Measurements from ENCODE around the gene STXBP4.

Gene STXBP4

GRCh38 chr17:54968262-54968987, at the start of gene STXBP4, which contains the start of gene COX11:
Gene STXBP4, plus strand, starts transcription at chr17:54968765. Its CDS starts 17,455 bp downstream, at chr17:54986220.
Gene COX11, minus strand, starts transcription at chr17:54968654. Its CDS starts 8 bp downstream, at chr17:54968646.
- peak; percentile 89 to 93 for DNase-seq

DNA sequence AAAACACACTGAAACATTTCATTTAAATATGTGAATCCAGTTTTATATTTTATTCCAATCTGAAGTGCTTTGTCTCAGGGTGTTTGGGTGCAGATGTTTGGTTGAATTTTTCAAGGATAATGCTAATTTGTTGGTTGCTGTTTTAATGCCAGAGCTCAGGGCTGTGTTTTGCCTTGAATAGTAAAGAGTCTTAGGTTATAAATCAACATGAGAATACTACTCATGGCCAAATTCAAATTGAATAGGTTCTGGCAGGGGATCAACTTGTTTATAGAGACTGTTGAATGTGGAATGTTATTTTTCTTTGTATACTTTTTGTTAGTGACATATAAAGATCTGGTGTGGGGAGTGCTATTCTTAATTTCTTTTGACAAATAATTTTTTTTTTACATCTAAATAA, 49.1 kb upstream of the STXBP4 start:
- no peak for DNase-seq

DNA sequence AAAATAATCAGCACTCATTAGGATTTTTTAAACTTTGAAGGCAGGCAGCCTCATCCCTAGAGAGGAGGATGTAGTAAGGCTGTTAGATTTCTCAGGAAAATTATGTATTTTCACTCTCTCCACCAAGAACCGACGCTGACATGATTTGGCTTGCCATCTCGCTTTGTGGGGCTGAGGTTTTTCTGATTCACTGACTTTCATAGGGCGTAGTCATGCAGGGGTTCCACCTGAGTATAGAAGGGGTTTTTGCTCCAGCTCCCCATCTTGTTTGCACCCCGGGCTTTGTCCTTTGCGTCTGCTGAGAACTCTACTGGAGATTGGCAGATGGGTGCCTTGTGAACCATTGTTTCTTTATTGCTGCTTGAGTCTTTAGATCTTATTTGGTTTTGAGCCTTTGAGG, 47.7 kb upstream of the STXBP4 start:
- no peak for DNase-seq

DNA sequence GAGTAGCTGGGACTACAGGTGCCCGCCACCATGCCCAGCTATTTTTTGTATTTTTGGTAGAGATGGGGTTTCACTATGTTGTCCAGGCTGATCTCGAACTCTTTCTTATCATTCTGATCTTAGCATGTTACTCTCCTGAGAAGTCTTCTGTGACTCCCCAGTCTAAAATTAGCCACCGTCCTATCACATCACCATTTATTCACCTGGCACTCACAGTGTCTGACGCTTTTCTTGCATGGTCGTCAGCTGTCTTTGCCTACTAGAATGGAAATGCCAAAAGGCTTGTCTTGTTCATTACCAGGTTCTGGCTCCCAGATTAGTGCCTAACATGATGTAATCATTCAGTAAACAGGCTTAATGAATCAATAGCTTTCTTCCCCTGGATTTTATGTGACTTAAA, 44.2 kb upstream of the STXBP4 start:
- DNase-seq, result no peak

- no peak for DNase-seq
Observed at GRCh38 chr17:54927525-54927924, 41.0 kb upstream of the STXBP4 start.

- no peak for DNase-seq
Observed at GRCh38 chr17:54932711-54933110, 35.9 kb upstream of the STXBP4 start.

GRCh38 chr17:54933921-54934320, 34.6 kb upstream of the STXBP4 start:
- no peak for DNase-seq

DNA sequence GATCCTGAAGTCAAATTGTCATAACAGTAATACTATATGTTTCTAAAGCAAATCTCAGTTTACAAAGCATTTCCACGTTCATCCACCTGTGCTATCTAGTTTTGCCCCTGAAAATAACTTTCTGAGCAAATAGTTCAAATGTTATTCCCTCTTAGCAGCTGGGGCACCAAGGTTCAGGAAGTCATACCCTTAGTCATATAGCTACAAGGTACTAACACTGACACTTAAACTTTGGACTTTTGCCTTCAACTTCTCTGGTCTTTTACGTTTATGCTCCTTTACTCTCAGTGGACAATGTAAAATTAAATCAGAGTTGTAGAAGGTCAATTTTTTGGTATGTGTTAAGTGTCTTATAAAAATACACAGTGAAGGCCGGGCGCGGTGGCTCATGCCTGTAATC, 33.1 kb upstream of the STXBP4 start:
- DNase-seq, result no peak

GRCh38 chr17:54937018-54937417, 31.5 kb upstream of the STXBP4 start:
- DNase-seq, result no peak

- DNase-seq, result no peak
Observed at GRCh38 chr17:54937426-54937825, 31.1 kb upstream of the STXBP4 start.

GRCh38 chr17:54941285-54941684, 27.3 kb upstream of the STXBP4 start:
- DNase-seq, result no peak

GRCh38 chr17:54944796-54945195, 23.8 kb upstream of the STXBP4 start:
- DNase-seq, result no peak

GRCh38 chr17:54945231-54945630, 23.3 kb upstream of the STXBP4 start:
- no peak for DNase-seq

DNA sequence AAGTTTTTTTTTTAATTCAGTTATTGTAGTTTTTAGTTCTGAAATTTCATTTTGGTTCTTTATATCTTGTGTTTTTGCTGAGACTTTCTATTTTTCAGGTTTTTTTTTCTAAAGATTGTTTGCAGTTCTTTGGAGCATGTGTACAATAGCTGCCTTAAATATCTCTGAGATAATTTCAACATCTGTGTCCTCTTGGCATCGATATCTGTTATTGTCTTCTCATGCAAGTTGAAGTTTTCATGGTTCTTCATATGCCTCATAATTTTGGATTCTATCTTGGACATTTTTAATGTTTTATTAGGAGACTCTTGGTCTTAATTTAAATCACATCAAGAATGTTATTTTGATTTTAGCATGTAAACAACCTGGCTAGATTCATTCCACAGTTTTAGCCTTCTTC, 22.9 kb upstream of the STXBP4 start:
- no peak for DNase-seq

GRCh38 chr17:54947396-54947795, 21.2 kb upstream of the STXBP4 start:
- DNase-seq, result no peak

DNA sequence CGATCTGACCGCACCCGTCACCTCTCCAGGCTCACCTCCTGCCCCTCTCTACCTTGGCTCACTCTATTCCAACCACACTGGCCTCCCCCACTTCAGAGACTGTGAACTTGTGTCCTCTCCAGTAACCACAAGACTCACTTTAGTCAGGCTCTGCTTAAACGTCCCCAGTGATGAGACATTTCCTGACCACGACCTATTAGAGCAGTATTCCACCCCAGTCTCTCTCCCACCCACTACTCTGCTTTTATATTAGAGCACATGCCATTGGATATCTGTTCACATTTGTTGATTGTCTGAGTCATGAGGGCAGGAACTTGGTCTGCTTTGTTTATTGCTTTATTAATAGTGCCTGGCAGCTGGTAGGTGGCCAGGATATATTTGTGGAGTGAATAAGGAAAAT, 20.2 kb upstream of the STXBP4 start:
- no peak for DNase-seq

DNA sequence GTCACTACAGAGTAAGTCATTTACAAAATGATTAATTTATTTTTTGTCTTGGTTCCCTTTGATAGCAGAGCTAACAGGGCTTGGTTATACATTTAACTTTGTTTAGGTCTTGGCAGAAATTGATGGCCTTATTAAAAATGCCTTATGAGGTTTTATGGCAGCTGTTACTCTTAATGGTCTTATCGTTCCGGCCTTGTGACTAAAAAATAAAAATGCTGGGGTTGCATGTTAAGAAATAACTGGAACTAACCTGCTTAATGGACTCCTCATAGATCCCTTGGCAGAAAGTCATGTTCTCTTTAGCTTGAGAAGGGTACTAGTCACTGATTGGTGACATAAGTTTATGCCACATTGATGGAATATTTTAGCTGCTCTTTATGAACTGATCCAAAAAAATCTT, 18.4 kb upstream of the STXBP4 start:
- DNase-seq, result no peak

- no peak for DNase-seq
Observed at GRCh38 chr17:54951286-54951685, 17.3 kb upstream of the STXBP4 start.

DNA sequence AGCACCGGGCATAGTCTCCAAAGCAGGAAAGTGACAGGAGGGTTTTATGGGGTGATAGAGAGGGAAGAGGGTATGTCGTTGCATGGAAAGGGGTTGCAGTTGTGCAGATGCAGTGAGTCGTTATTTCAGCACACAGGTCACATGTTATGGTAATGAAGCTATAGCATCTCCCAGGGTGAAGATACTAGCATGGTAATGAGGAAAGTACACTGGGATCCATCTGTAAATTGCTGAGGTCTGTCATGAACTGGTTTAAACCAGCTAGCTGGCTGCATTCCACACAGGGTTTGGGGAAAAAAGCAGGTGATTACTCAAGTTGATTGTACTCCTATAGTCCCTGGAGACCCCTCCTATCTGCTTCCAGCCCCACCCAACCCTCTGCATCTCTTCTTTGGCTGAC, 11.8 kb upstream of the STXBP4 start:
- DNase-seq, result no peak

DNA sequence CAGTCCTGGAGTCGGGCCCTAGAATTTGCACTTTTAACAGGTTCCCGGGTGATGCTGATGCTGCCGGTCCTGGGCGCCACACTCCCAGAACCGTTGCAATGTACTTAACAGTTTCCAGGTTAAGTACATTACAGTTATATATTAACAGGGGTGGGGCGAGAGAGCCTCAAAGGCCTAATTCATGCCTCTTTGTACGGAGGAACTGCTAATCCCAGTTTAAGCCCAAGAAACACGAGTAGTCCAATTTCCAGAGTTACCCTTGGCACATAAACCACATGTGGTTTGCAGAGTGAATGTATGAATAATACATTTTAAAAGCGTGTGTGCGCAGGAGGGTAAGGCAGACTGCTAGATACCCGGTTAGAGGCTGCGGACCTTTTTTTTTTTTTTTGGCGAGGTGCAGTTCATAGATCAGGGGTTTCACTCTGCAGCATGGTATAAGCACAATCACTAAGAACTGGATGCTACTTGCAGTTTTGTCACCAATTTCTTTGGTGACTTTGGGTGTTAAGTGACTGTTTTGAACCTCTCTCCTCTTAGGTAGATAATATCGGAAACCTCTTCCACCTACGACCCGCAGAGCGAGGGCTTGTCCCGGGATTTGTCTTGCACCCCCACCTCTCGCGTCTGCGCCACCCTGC, 824 bp upstream of the STXBP4 start:
- no peak for DNase-seq

GRCh38 chr17:54968988-54969332, 395 bp downstream of the STXBP4 start:
- peak in 1 of 2 donors; percentile 19 for DNase-seq

- DNase-seq, result no peak
Observed at GRCh38 chr17:54969658-54970572, 1.4 kb downstream of the STXBP4 start.

DNA sequence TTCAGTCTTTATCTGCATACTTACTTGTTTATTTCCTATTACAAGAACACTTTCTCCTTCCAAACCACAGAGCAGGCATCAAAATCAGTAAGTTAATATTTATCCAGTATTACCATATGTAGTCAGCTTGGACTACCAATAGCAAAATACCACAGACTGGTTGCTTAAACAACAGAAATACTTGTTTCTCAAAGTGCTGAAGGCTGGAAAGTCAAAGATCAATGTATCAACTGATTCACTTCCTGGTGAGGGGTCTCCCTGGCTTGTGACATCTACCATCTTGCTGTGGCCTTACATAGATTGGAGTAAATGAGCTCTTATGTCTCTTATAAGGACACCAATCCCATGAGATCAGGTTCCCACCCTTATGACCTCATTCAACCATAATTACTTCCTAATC, 2.6 kb downstream of the STXBP4 start:
- no peak for DNase-seq

DNA sequence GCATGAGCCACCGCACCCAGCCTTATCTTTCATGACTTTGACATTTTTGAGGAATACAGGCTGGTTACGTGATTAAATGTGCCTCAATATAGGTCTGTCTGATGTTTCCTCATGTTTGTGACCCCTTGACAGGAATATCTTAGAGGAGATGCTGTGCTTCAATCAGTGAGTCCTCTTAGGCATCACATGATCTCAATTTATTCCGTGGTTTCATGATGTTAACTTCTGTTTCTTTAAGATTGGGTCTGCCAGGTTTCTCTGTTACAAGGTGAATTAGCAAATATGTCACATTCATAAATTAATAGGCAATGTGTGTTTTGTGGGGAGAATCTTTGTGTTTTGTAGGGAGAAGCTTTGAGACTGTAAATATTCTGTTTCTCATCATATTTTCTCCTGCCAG, 3.3 kb downstream of the STXBP4 start:
- no peak for DNase-seq
